Islet precursor cell (in vitro differentiated cells): ENCODE results near the gene GDNF.

Experiments used
- DNase-seq: peaks from one replicate; pipeline ENCODE4 v3.0.0-alpha.2; 2018

Gene GDNF

GRCh38 chr5:37846786-37847310 is 7.0 kb upstream of the GDNF start:
- DNase-seq: no peak

GRCh38 chr5:37844009-37844408 is 4.2 kb upstream of the GDNF start:
- DNase-seq: peak; percentile 60

- no peak for DNase-seq
These were observed 2.2 kb upstream of the GDNF start for GRCh38 chr5:37842048-37842447.

- no peak for DNase-seq
These were observed 1.4 kb upstream of the GDNF start for GRCh38 chr5:37841203-37841602.

GRCh38 chr5:37840053-37841034 is 503 bp upstream of the GDNF start:
- peak; percentile 84 for DNase-seq

GRCh38 chr5:37838933-37839341 is 904 bp downstream of the GDNF start:
- DNase-seq: peak; percentile 58

GRCh38 chr5:37838152-37838932 is 1.5 kb downstream of the GDNF start:
- peak; percentile 81 for DNase-seq

GRCh38 chr5:37837414-37838032 is 2.3 kb downstream of the GDNF start:
- peak; percentile 89 for DNase-seq

- DNase-seq: peak; percentile 69
These were observed 3.0 kb downstream of the GDNF start for GRCh38 chr5:37836592-37837413.

GRCh38 chr5:37836235-37836591 is 3.6 kb downstream of the GDNF start:
- no peak for DNase-seq

GRCh38 chr5:37835380-37835973 is 4.4 kb downstream of the GDNF start:
- no peak for DNase-seq

- peak; percentile 77 for DNase-seq
These were observed 5.1 kb downstream of the GDNF start for GRCh38 chr5:37834542-37835379.

- DNase-seq: peak; percentile 86
These were observed 5.9 kb downstream of the GDNF start for GRCh38 chr5:37833990-37834389.

- DNase-seq: no peak
These were observed 7.9 kb downstream of the GDNF start for GRCh38 chr5:37831821-37832534.

- DNase-seq: no peak
These were observed 9.5 kb downstream of the GDNF start for GRCh38 chr5:37830348-37830747.

- DNase-seq: no peak
These were observed 14.4 kb downstream of the GDNF start for GRCh38 chr5:37825334-37825915.

- DNase-seq: no peak
These were observed 16.2 kb downstream of the GDNF start for GRCh38 chr5:37823433-37824152.

GRCh38 chr5:37816883-37817282 is 23.0 kb downstream of the GDNF start:
- no peak for DNase-seq

GRCh38 chr5:37816331-37816730 is 23.5 kb downstream of the GDNF start:
- no peak for DNase-seq
